B cell (primary cell): ENCODE data around the gene CFLAR. TPM values are rescaled to one million over a fixed set of nuclear protein-coding genes. Genes with fewer than 3 reads are reported as not detected.

Source experiments
- ATAC-seq: fragments of 200-7000 bp; cut with Tn5 transposase; one replicate; pipeline ENCODE4 v1.10.0; 2021; ENCODE audit warnings: low read depth, mild to moderate bottlenecking, moderate number of reproducible peaks, moderate library complexity
- CTCF ChIA-PET: fragments of 350-600 bp; sonication (Branson Sonifier 250); formaldehyde crosslinking; loops from one replicate; lab custom pipeline; 2021; ENCODE audit warnings: antibody characterized with exemption, inconsistent platforms; lab: Charles Lee
- POLR2A ChIA-PET: fragments of 350-600 bp; sonication (Branson Sonifier 250); formaldehyde crosslinking; loops from one replicate; lab custom pipeline; 2021; ENCODE audit warnings: antibody characterized with exemption; lab: Charles Lee
- DNase-seq: peaks from one replicate; pipeline ENCODE4 v3.0.0; 2013
- H2AFZ ChIP-seq: 2 replicates; pipeline ENCODE4 v1.6.1; 2012; ENCODE audit warnings: mild to moderate bottlenecking, low read depth, low read length; ENCODE audit not compliant: insufficient read depth, poor library complexity, severe bottlenecking
- H3K27ac ChIP-seq, 2 donors: 1 replicate in 1 of 2; 2 replicates in 1 of 2; pipeline ENCODE4 v1.5.1; 2012 to 2013; ENCODE audit warnings: low read length in 2 of 2, mild to moderate bottlenecking in 2 of 2, moderate library complexity in 1 of 2
- H3K27me3 ChIP-seq, 4 experiments: fragments of 200-600 bp in 1 of 4; sonication (generic) in 1 of 4; replicated peaks in 1 of 4; 1 replicate in 2 of 4; 2 replicates in 2 of 4; pipeline versions ENCODE4 v1.6.1 to v1.7.0; 2013 to 2016; ENCODE audit warnings: low read length in 3 of 4, mild to moderate bottlenecking in 2 of 4, mixed read lengths in 1 of 4, moderate library complexity in 1 of 4; ENCODE audit not compliant: insufficient read depth in 4 of 4, control insufficient read depth in 3 of 4; ENCODE audit errors: control extremely low read depth in 1 of 4
- H3K36me3 ChIP-seq, 2 experiments: replicated peaks in 1 of 2; 1 replicate in 1 of 2; 2 replicates in 1 of 2; pipeline versions ENCODE4 v1.6.1 to v1.7.1; 2013; ENCODE audit warnings: low read length in 1 of 2; ENCODE audit not compliant: insufficient read depth in 2 of 2, control insufficient read depth in 1 of 2; ENCODE audit errors: control extremely low read depth in 1 of 2, extremely low read depth in 1 of 2
- H3K4me1 ChIP-seq, 2 donors: fragments of 200-600 bp in 1 of 2; sonication (generic) in 1 of 2; 1 replicate in 1 of 2; 2 replicates in 1 of 2; pipeline versions ENCODE4 v1.5.1 to v1.6.1; 2013 to 2017; ENCODE audit warnings: low read length in 2 of 2; ENCODE audit not compliant: control insufficient read depth in 2 of 2, insufficient read depth in 2 of 2
- H3K4me2 ChIP-seq: replicated peaks from 2 replicates; pipeline ENCODE3; 2012; ENCODE audit warnings: mild to moderate bottlenecking, low read depth, low read length; ENCODE audit not compliant: poor library complexity, severe bottlenecking
- H3K4me3 ChIP-seq, 5 experiments: fragments of 200-600 bp in 1 of 5; sonication (generic) in 1 of 5; 1 replicate in 3 of 5; 2 replicates in 2 of 5; pipeline versions ENCODE4 v1.5.1 to v1.7.0; 2011 to 2016; ENCODE audit warnings: low read length in 4 of 5, mild to moderate bottlenecking in 4 of 5, low read depth in 2 of 5, control low read depth in 1 of 5, moderate library complexity in 1 of 5; ENCODE audit not compliant: insufficient read depth in 1 of 5; ENCODE audit errors: control extremely low read depth in 1 of 5, extremely low read depth in 1 of 5
- H3K79me2 ChIP-seq: fragments of 200-600 bp; sonication (generic); one replicate; pipeline ENCODE4 v1.6.0; 2016; ENCODE audit warnings: low read length; ENCODE audit not compliant: control insufficient read depth, insufficient read depth
- H3K9ac ChIP-seq: fragments of 200-600 bp; sonication (generic); 2 replicates; pipeline ENCODE4 v1.6.1; 2017; ENCODE audit warnings: mild to moderate bottlenecking, low read length, moderate library complexity
- H3K9me3 ChIP-seq, 3 donors: one replicate each; pipeline versions ENCODE4 v1.6.1 to v1.7.1; 2013; ENCODE audit warnings: low read length in 2 of 3; ENCODE audit not compliant: control insufficient read depth in 2 of 3, insufficient read depth in 1 of 3; ENCODE audit errors: control extremely low read depth in 1 of 3
- H4K20me1 ChIP-seq: 2 replicates; pipeline ENCODE4 v1.6.0; 2012; ENCODE audit warnings: mild to moderate bottlenecking, low read length; ENCODE audit not compliant: insufficient read depth, control insufficient read depth, poor library complexity, severe bottlenecking
- H3K27ac Mint-ChIP-seq: one replicate; pipeline ENCODE4 v1.8.0; 2021; ENCODE audit warnings: mixed read lengths
- H3K27me3 Mint-ChIP-seq: one replicate; pipeline ENCODE4 v1.8.0; 2021; ENCODE audit warnings: mixed read lengths
- H3K4me1 Mint-ChIP-seq: one replicate; pipeline ENCODE4 v1.8.0; 2021; ENCODE audit warnings: mixed read lengths
- H3K4me3 Mint-ChIP-seq: one replicate; pipeline ENCODE4 v1.8.0; 2021; ENCODE audit warnings: mixed read lengths
- H3K9me3 Mint-ChIP-seq: one replicate; pipeline ENCODE4 v1.8.0; 2022; ENCODE audit warnings: mixed read lengths; ENCODE audit not compliant: insufficient read depth
- EZH2 ChIP-seq: IDR thresholded peaks from 2 replicates; pipeline ENCODE4 v1.6.1; 2012; ENCODE audit warnings: borderline replicate concordance, low read depth, mild to moderate bottlenecking, moderate library complexity, low read length; ENCODE audit not compliant: insufficient read depth, poor library complexity, severe bottlenecking
- WGBS: methylation state at CpG from one replicate; pipeline ENCODE4 v1.1.5; 2013; ENCODE audit warnings: missing lambda C conversion rate; ENCODE audit not compliant: insufficient coverage; 5-methylcytosine and 5-hydroxymethylcytosine counted together
- intact Hi-C: fragments of 100-400 bp; cut with micrococcal nuclease; formaldehyde crosslinking; loops from one replicate; pipeline ENCODE4 v1.10.0; 2022
- polyA plus RNA-seq: library from polyadenylated mRNA; depleted of rRNA; stranded (reverse); fragments of >200 nt; gene quantifications from 2 replicates; pipeline ENCODE4 v1.2.3, GENCODE V29; 2012
- total RNA-seq, 2 donors: library from RNA; stranded (reverse); fragments of 120-200 nt in 1 of 2; gene quantifications; 1 replicate in 1 of 2; 2 replicates in 1 of 2; pipeline versions ENCODE4 v1.2.3 to v1.2.4, GENCODE V29; 2013 to 2022
- TF ChIP-seq, protein P1 (sequence below): fragments of 200-600 bp; IDR thresholded peaks from one replicate; pipeline ENCODE4 v1.8.0; 2022; ENCODE audit warnings: antibody characterized with exemption, mild to moderate bottlenecking

Gene CFLAR
- total and polyA plus RNA-seq, 2 donors (not counting 1 experiment from before 2014, with no cell fraction given) = 58.4 to 216 TPM

DNA sequence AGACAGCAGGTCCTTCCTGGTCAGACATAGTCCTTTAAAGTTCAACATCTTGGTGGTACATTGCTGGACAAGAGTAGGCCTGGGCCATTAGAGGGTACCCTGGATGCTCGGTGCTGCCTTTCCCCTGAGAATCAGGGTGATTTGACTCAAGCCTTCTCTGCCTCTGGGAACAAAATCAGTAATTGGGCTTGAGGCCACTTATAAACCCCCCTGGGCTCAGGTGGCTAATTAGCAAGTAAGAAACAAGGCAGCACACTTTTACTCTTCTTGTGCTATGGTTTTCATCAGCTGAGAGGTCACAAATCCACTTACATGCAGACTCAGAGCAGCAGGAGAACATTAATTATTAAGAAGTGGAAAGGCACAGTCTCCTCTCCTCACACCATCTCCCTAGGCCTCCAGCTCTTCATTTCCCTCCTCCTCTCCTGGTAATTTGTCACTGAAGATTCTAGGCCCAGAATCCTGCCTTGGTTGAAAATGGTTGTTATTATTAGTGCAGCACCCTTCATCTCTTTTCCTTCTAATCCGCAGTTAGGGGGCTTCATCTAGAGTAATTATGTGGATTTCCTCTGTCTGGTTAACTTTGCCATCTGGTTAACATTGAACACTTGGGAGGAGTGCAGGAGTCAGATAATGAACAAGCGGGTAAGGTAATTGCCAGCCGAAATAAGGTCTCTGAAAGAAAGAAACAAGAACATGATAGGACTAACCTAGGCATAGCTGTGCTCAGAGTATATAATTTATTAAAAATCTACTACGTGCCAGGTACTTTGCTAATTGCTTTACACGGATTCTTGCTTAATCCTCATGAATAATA is 37.2 kb downstream of the CFLAR start:
- no peak for DNase-seq
- H3K9me3 ChIP-seq = no peaks in the 10 kb centered on the region
- H3K9ac ChIP-seq = no peak overlapping the region
- peaks cover 18% of the 10 kb centered on the region for H3K79me2 ChIP-seq
- TF ChIP-seq, protein P1, sequence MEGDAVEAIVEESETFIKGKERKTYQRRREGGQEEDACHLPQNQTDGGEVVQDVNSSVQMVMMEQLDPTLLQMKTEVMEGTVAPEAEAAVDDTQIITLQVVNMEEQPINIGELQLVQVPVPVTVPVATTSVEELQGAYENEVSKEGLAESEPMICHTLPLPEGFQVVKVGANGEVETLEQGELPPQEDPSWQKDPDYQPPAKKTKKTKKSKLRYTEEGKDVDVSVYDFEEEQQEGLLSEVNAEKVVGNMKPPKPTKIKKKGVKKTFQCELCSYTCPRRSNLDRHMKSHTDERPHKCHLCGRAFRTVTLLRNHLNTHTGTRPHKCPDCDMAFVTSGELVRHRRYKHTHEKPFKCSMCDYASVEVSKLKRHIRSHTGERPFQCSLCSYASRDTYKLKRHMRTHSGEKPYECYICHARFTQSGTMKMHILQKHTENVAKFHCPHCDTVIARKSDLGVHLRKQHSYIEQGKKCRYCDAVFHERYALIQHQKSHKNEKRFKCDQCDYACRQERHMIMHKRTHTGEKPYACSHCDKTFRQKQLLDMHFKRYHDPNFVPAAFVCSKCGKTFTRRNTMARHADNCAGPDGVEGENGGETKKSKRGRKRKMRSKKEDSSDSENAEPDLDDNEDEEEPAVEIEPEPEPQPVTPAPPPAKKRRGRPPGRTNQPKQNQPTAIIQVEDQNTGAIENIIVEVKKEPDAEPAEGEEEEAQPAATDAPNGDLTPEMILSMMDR = no peak
- no peak for TF ChIP-seq EZH2
- no peaks in the 10 kb centered on the region for H4K20me1 ChIP-seq
- H2AFZ ChIP-seq = no peak overlapping the region
- H3K4me1 ChIP-seq = peaks cover 52 to 57% of the 10 kb centered on the region in 2 donors
- ChIA-PET CTCF (interaction anchor here (0.9 to 1.6 kb wide), 5 partner anchors 11 to 84 kb away, joined by 3 to 5 read pairs (median 4); partner anchors contain the start of gene CASP10), POLR2A (interaction anchor here (4.1 kb wide), 1 partner anchor 36 kb away, joined by 32 read pairs; the partner anchor contains the start of gene CFLAR)
- peaks cover 72% of the 10 kb centered on the region for H3K4me1 Mint-ChIP-seq
- no peak overlapping the region for H3K4me3 ChIP-seq
- H3K9me3 Mint-ChIP-seq = no peaks in the 10 kb centered on the region
- no peak overlapping the region for H3K4me2 ChIP-seq
- peaks cover 0 to 44% of the 10 kb centered on the region in 2 experiments for H3K36me3 ChIP-seq
- no peak for ATAC-seq
- no peaks in the 10 kb centered on the region for H3K27me3 ChIP-seq
- no peak overlapping the region for H3K4me3 Mint-ChIP-seq
- H3K27ac Mint-ChIP-seq = peak overlapping the region; percentile 76
- H3K27ac ChIP-seq = peak overlapping the region in 1 of 2 donors; percentile 85
- intact Hi-C loops = no loop called here
- WGBS = 80% methylated on average over 2 of the region's 6 CpGs
- H3K27me3 Mint-ChIP-seq = no peaks in the 10 kb centered on the region
